Measurements from ENCODE around the gene ADGRD1.

Gene ADGRD1

GRCh38 chr12:130988751-130989150, 35.0 kb downstream of the ADGRD1 start:
- H3K4me2 ChIP-seq (ENCODE audit: low read length, poor library complexity, severe bottlenecking) = no peak overlapping the region
- no peak overlapping the region for H2AK5ac ChIP-seq (ENCODE audit: low read length, severe bottlenecking)
- 13% methylated on average over 2 of the region's 2 CpGs for WGBS
- no peak overlapping the region for H3K14ac ChIP-seq (ENCODE audit: low read length in 2 of 2)
- H3K9me3 ChIP-seq (ENCODE audit: control insufficient read depth, low read length) = no peaks in the 10 kb centered on the region
- no peaks in the 10 kb centered on the region for H3K4me1 ChIP-seq (ENCODE audit: control insufficient read depth, insufficient read depth, low read depth, low read length)
- H4K91ac ChIP-seq (ENCODE audit: low read length) = no peak overlapping the region
- no peak overlapping the region for H3K9ac ChIP-seq (ENCODE audit: low read length)
- H3K27ac ChIP-seq (ENCODE audit: low read length, poor library complexity, severe bottlenecking) = no peak overlapping the region
- no peaks in the 10 kb centered on the region for H3K36me3 ChIP-seq (ENCODE audit: control insufficient read depth in 1 of 2, insufficient read depth in 2 of 2, low read depth in 1 of 2, low read length in 2 of 2)
- no peak overlapping the region for H3K4ac ChIP-seq (ENCODE audit: low read depth in 1 of 2, low read length in 2 of 2)
- H2BK5ac ChIP-seq (ENCODE audit: low read depth, low read length, poor library complexity, severe bottlenecking) = no peak overlapping the region
- H2AFZ ChIP-seq (ENCODE audit: low read depth, low read length) = no peak overlapping the region
- H3K79me1 ChIP-seq (replicated peaks; ENCODE audit: low read length, poor library complexity, severe bottlenecking) = no peaks in the 10 kb centered on the region
- H2BK12ac ChIP-seq (ENCODE audit: low read length in 2 of 2) = no peak overlapping the region
- DNase-seq = no peak
- no peak overlapping the region for H2BK120ac ChIP-seq (ENCODE audit: low read depth, low read length)
- H2BK15ac ChIP-seq (ENCODE audit: low read depth, poor library complexity, severe bottlenecking) = no peak overlapping the region
- H4K8ac ChIP-seq (ENCODE audit: low read length) = no peak overlapping the region
- no peak overlapping the region for H3K18ac ChIP-seq (ENCODE audit: low read depth in 1 of 2, low read length in 2 of 2)
- H3K23ac ChIP-seq (ENCODE audit: low read length in 2 of 2) = no peak overlapping the region
- H3K27me3 ChIP-seq (ENCODE audit: control insufficient read depth in 1 of 2, insufficient read depth in 1 of 2, low read length in 2 of 2) = no peaks in the 10 kb centered on the region
- no peak overlapping the region for H3K4me3 ChIP-seq (ENCODE audit: insufficient read depth in 1 of 2, low read depth in 1 of 2, low read length in 2 of 2)

- H2BK15ac ChIP-seq (ENCODE audit: low read depth, poor library complexity, severe bottlenecking) = no peak overlapping the region
- no peak overlapping the region for H3K27ac ChIP-seq (ENCODE audit: low read length, poor library complexity, severe bottlenecking)
- no peak overlapping the region for H2BK120ac ChIP-seq (ENCODE audit: low read depth, low read length)
- no peak overlapping the region for H2AK5ac ChIP-seq (ENCODE audit: low read length, severe bottlenecking)
- no peak overlapping the region for H4K8ac ChIP-seq (ENCODE audit: low read length)
- H2BK5ac ChIP-seq (ENCODE audit: low read depth, low read length, poor library complexity, severe bottlenecking) = no peak overlapping the region
- no peak overlapping the region for H2AFZ ChIP-seq (ENCODE audit: low read depth, low read length)
- no peak for DNase-seq
- no peaks in the 10 kb centered on the region for H3K9me3 ChIP-seq (ENCODE audit: control insufficient read depth, low read length)
- 64% methylated on average over 8 of the region's 8 CpGs for WGBS
- H3K4ac ChIP-seq (ENCODE audit: low read depth in 1 of 2, low read length in 2 of 2) = no peak overlapping the region
- H2BK12ac ChIP-seq (ENCODE audit: low read length in 2 of 2) = no peak overlapping the region
- H3K23ac ChIP-seq (ENCODE audit: low read length in 2 of 2) = no peak overlapping the region
- no peak overlapping the region for H3K4me3 ChIP-seq (ENCODE audit: insufficient read depth in 1 of 2, low read depth in 1 of 2, low read length in 2 of 2)
- H3K4me1 ChIP-seq (ENCODE audit: control insufficient read depth, insufficient read depth, low read depth, low read length) = no peaks in the 10 kb centered on the region
- no peak overlapping the region for H3K18ac ChIP-seq (ENCODE audit: low read depth in 1 of 2, low read length in 2 of 2)
- no peaks in the 10 kb centered on the region for H3K36me3 ChIP-seq (ENCODE audit: control insufficient read depth in 1 of 2, insufficient read depth in 2 of 2, low read depth in 1 of 2, low read length in 2 of 2)
- H3K79me1 ChIP-seq (replicated peaks; ENCODE audit: low read length, poor library complexity, severe bottlenecking) = no peaks in the 10 kb centered on the region
- H3K4me2 ChIP-seq (ENCODE audit: low read length, poor library complexity, severe bottlenecking) = no peak overlapping the region
- no peak overlapping the region for H3K14ac ChIP-seq (ENCODE audit: low read length in 2 of 2)
- H3K9ac ChIP-seq (ENCODE audit: low read length) = no peak overlapping the region
- no peaks in the 10 kb centered on the region for H3K27me3 ChIP-seq (ENCODE audit: control insufficient read depth in 1 of 2, insufficient read depth in 1 of 2, low read length in 2 of 2)
- no peak overlapping the region for H4K91ac ChIP-seq (ENCODE audit: low read length)
Observed at GRCh38 chr12:130989391-130989790, 35.7 kb downstream of the ADGRD1 start.

DNA sequence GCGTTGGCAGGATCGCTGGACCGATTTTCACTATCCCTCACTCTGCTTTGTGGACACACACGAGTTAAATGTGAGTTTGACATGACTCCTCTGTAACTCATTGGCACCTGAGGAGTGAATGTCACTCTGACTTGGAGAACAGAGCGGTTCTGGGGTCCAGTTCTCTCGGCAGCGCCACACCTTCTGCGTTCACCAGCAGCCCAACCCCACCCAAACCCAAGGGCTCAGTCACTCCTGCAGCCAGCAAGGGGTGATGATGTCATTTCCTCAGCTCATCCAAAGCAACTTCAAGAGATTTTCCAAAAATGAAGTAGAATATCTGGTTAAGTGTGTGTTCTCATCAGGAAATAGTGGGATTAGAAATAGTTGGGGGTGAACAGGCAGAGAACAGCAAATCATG, 36.3 kb downstream of the ADGRD1 start:
- 90% methylated on average over 8 of the region's 8 CpGs for WGBS
- H3K36me3 ChIP-seq (ENCODE audit: control insufficient read depth in 1 of 2, insufficient read depth in 2 of 2, low read depth in 1 of 2, low read length in 2 of 2) = no peaks in the 10 kb centered on the region

GRCh38 chr12:130992448-130992847, 38.7 kb downstream of the ADGRD1 start:
- Histone ChIP-seq H3K36me3 (ENCODE audit: control insufficient read depth in 1 of 2, insufficient read depth in 2 of 2, low read depth in 1 of 2, low read length in 2 of 2) (no peaks in the 10 kb centered on the region), H4K8ac (ENCODE audit: low read length) (no peak overlapping the region), H2BK15ac (ENCODE audit: low read depth, poor library complexity, severe bottlenecking) (no peak overlapping the region), H2AFZ (ENCODE audit: low read depth, low read length) (no peak overlapping the region), H3K18ac (ENCODE audit: low read depth in 1 of 2, low read length in 2 of 2) (no peak overlapping the region), H3K27me3 (ENCODE audit: control insufficient read depth in 1 of 2, insufficient read depth in 1 of 2, low read length in 2 of 2) (no peaks in the 10 kb centered on the region), H3K4me1 (ENCODE audit: control insufficient read depth, insufficient read depth, low read depth, low read length) (no peaks in the 10 kb centered on the region), H2BK120ac (ENCODE audit: low read depth, low read length) (no peak overlapping the region), H3K79me1 (replicated peaks; ENCODE audit: low read length, poor library complexity, severe bottlenecking) (no peaks in the 10 kb centered on the region), H3K23ac (ENCODE audit: low read length in 2 of 2) (no peak overlapping the region), H3K4me3 (ENCODE audit: insufficient read depth in 1 of 2, low read depth in 1 of 2, low read length in 2 of 2) (no peak overlapping the region), H3K27ac (ENCODE audit: low read length, poor library complexity, severe bottlenecking) (no peak overlapping the region), H3K9me3 (ENCODE audit: control insufficient read depth, low read length) (no peaks in the 10 kb centered on the region), H2BK12ac (ENCODE audit: low read length in 2 of 2) (no peak overlapping the region), H3K4me2 (ENCODE audit: low read length, poor library complexity, severe bottlenecking) (no peak overlapping the region), H2AK5ac (ENCODE audit: low read length, severe bottlenecking) (no peak overlapping the region), H3K9ac (ENCODE audit: low read length) (no peak overlapping the region), H4K91ac (ENCODE audit: low read length) (no peak overlapping the region), H2BK5ac (ENCODE audit: low read depth, low read length, poor library complexity, severe bottlenecking) (no peak overlapping the region), H3K4ac (ENCODE audit: low read depth in 1 of 2, low read length in 2 of 2) (no peak overlapping the region), H3K14ac (ENCODE audit: low read length in 2 of 2) (no peak overlapping the region)
- DNase-seq = no peak
- 82% methylated on average over 8 of the region's 8 CpGs for WGBS

More for the DNA sequence above, 36.3 kb downstream of the ADGRD1 start:
- Histone ChIP-seq H3K9ac (ENCODE audit: low read length) (no peak overlapping the region), H3K18ac (ENCODE audit: low read depth in 1 of 2, low read length in 2 of 2) (no peak overlapping the region), H3K4ac (ENCODE audit: low read depth in 1 of 2, low read length in 2 of 2) (no peak overlapping the region), H4K8ac (ENCODE audit: low read length) (no peak overlapping the region), H3K9me3 (ENCODE audit: control insufficient read depth, low read length) (no peaks in the 10 kb centered on the region), H3K14ac (ENCODE audit: low read length in 2 of 2) (no peak overlapping the region), H3K4me2 (ENCODE audit: low read length, poor library complexity, severe bottlenecking) (no peak overlapping the region), H3K79me1 (replicated peaks; ENCODE audit: low read length, poor library complexity, severe bottlenecking) (no peaks in the 10 kb centered on the region), H2AK5ac (ENCODE audit: low read length, severe bottlenecking) (no peak overlapping the region), H3K4me3 (ENCODE audit: insufficient read depth in 1 of 2, low read depth in 1 of 2, low read length in 2 of 2) (no peak overlapping the region), H2AFZ (ENCODE audit: low read depth, low read length) (no peak overlapping the region), H3K27ac (ENCODE audit: low read length, poor library complexity, severe bottlenecking) (no peak overlapping the region), H3K4me1 (ENCODE audit: control insufficient read depth, insufficient read depth, low read depth, low read length) (no peaks in the 10 kb centered on the region), H3K23ac (ENCODE audit: low read length in 2 of 2) (no peak overlapping the region), H2BK5ac (ENCODE audit: low read depth, low read length, poor library complexity, severe bottlenecking) (no peak overlapping the region), H3K27me3 (ENCODE audit: control insufficient read depth in 1 of 2, insufficient read depth in 1 of 2, low read length in 2 of 2) (no peaks in the 10 kb centered on the region), H2BK15ac (ENCODE audit: low read depth, poor library complexity, severe bottlenecking) (no peak overlapping the region), H4K91ac (ENCODE audit: low read length) (no peak overlapping the region), H2BK120ac (ENCODE audit: low read depth, low read length) (no peak overlapping the region), H2BK12ac (ENCODE audit: low read length in 2 of 2) (no peak overlapping the region)
- DNase-seq = no peak
